Activated CD4-positive, alpha-beta T cell treated with anti-CD3 and anti-CD28 coated beads, Interleukin-2, amount 10 ng/mL, durations not matched to agents 24 days and 14 days (primary cell): ENCODE results near the gene HOMER1. TPM values are rescaled to one million over a fixed set of nuclear protein-coding genes. Genes with fewer than 3 reads are reported as not detected.
A peak's percentile ranks its signal among the peaks of the same experiment; 100 is the strongest.

Experiments used
- DNase-seq: peaks from one replicate; pipeline ENCODE4 v3.0.0; 2022
- H3K27ac Mint-ChIP-seq: one replicate; pipeline ENCODE4 v1.8.0; 2022; ENCODE audit warnings: mild to moderate bottlenecking, mixed read lengths
- H3K27me3 Mint-ChIP-seq: one replicate; pipeline ENCODE4 v1.8.0; 2022; ENCODE audit warnings: mixed read lengths
- H3K36me3 Mint-ChIP-seq: one replicate; pipeline ENCODE4 v1.8.0; 2022; ENCODE audit warnings: low read depth, mild to moderate bottlenecking, mixed read lengths
- H3K4me1 Mint-ChIP-seq: one replicate; pipeline ENCODE4 v1.8.0; 2021; ENCODE audit warnings: mixed read lengths
- H3K4me3 Mint-ChIP-seq: one replicate; pipeline ENCODE4 v1.8.0; 2022; ENCODE audit warnings: mild to moderate bottlenecking, moderate library complexity, mixed read lengths
- H3K9me3 Mint-ChIP-seq: one replicate; pipeline ENCODE4 v1.8.0; 2021; ENCODE audit warnings: mixed read lengths
- intact Hi-C: fragments of 100-400 bp; cut with micrococcal nuclease; formaldehyde crosslinking; loops from one replicate; pipeline ENCODE4 v1.15.1; 2023
- total RNA-seq: library from RNA; stranded (reverse); gene quantifications from 2 replicates; pipeline ENCODE4 v1.2.3, GENCODE V29; 2022

The HOMER1 gene
- total RNA-seq, 1 donor from 2014 or later, result 15.0 TPM

DNA sequence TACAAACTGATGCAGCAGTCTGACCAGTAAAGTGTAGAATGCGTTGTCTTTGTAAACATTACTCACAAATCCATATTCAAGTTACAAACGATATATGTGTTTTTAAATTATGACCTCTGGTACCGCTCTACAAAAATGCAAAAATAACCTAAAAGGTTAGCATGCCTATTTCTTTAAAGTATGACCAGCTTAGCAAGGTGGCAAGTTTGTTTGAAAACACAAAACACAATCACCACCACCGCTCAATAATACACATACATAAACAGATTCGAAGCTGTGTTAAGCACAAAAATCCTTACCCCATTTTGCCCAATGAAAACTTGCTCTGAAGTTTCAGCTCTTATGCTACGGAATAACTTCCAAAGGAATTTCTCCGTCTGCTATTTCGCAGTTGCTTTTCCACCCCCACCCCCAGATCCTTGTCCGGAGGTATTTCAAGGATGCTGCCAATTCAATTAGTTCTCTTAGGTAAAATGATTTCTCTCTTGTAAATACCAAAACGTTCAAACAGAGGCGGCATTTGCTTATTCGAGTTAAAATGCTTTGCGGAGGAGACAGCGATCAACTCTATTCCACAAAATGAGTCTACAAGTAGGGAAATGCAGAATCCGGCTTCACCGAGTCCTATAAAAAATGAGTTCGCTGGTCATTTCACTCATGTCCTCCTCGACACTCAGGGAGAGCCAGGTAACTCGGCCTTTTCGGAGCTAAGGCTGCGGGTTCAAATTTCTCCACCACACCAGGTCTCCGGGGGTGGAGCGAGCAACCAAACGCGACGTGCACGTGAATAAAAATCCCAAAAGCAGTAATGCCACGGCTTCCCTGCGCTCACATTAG lies 1.2 kb downstream of the HOMER1 start:
- peak overlapping the region; percentile 78 for H3K27ac Mint-ChIP-seq
- intact Hi-C loops, result loop anchor here (2.0 to 10.0 kb wide), 3 partner anchors 275 to 894 kb away; partner anchors contain the start of gene JMY
- no peaks in the 10 kb centered on the region for H3K9me3 Mint-ChIP-seq
- peaks cover 6% of the 10 kb centered on the region for H3K36me3 Mint-ChIP-seq
- DNase-seq, result peak; percentile 70
- peaks cover 46% of the 10 kb centered on the region for H3K4me1 Mint-ChIP-seq
- peak overlapping the region; percentile 86 for H3K4me3 Mint-ChIP-seq
- peaks cover 26% of the 10 kb centered on the region for H3K27me3 Mint-ChIP-seq

DNA sequence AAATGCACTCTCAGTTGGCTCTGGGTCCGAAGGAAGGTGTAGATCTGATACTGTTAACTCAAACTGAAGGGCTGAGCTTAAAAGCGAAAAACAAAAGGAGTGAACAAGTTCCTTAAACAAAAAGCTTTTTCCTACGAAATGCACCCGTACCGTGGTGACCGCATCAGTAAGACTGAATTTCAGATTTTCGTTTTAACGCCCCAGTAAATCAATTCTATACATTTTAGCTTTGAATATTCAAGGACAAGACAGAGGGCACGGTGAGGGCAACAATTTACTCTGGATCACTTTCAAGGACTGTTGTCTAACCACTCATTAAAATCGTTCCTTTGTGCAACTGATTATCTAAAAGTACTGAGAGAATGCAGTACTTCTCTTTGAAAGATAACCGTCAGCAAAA lies 1.9 kb downstream of the HOMER1 start:
- Mint-ChIP-seq H3K27ac (no peak overlapping the region), H3K27me3 (peaks cover 26% of the 10 kb centered on the region), H3K9me3 (no peaks in the 10 kb centered on the region), H3K4me1 (peaks cover 47% of the 10 kb centered on the region), H3K36me3 (peaks cover 6% of the 10 kb centered on the region), H3K4me3 (peak overlapping the region; percentile 86)
- intact Hi-C loops, result loop anchor here (2.0 to 10.0 kb wide), 3 partner anchors 275 to 895 kb away; partner anchors contain the start of gene JMY
- no peak for DNase-seq

DNA sequence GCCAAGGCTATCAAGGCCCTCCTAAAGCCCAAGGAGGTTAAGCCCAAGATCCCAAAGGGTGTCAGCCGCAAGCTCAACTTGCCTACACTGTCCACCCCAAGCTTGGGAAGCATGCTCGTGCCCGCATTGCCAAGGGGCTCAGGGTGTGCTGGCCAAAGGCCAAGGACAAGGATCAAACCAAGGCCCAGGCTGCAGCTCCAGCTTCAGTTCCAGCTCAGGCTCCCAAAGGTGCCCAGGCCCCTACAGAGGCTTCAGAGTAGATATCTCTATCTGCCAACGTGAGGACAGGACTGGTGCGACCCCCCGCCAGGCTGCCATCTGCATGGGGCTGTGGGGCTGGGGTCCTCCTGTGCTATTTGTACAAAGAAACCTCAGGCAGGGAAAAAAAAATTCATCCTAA lies 3.3 kb downstream of the HOMER1 start:
- Mint-ChIP-seq H3K4me1 (peaks cover 45% of the 10 kb centered on the region), H3K27me3 (peaks cover 26% of the 10 kb centered on the region), H3K36me3 (peaks cover 6% of the 10 kb centered on the region), H3K4me3 (no peak overlapping the region), H3K9me3 (no peaks in the 10 kb centered on the region), H3K27ac (no peak overlapping the region)
- intact Hi-C loops, result loop anchor here (5.0 to 10.0 kb wide), 2 partner anchors 273 to 454 kb away; partner anchors contain the start of gene JMY
- DNase-seq, result no peak

DNA sequence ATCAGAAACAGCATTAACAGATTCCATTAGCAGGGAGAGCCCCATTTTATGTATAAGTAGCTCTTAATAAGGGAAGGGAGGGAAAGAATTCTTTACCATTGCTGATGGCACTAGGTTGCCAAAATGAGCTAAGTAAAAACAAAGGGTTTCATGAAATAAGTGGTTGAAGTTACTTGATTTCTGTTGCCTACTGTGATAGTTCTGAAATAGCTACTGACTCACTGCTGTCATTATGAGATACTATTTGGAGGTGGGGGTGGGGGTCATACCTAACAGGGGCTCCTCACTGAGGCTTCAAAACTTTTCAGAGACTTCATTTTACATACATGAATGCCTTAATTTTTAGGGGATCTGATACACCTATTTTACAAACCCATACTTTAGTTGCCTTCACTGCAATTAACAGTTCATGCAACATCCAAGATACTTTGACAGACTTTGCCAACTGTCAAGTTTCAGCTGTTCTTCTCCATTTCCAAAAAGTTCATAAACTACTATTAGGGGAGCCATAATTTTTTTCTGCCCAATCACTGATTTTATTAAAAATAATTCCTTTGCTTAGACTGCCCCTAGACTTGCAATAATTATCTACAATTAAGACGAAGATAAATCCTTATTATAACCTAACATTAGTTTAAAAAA lies 4.6 kb downstream of the HOMER1 start:
- Mint-ChIP-seq H3K27me3 (peaks cover 25% of the 10 kb centered on the region), H3K36me3 (peaks cover 4% of the 10 kb centered on the region), H3K27ac (no peak overlapping the region), H3K9me3 (no peaks in the 10 kb centered on the region), H3K4me3 (no peak overlapping the region), H3K4me1 (peaks cover 40% of the 10 kb centered on the region)
- no peak for DNase-seq
- intact Hi-C loops, result no loop called here

DNA sequence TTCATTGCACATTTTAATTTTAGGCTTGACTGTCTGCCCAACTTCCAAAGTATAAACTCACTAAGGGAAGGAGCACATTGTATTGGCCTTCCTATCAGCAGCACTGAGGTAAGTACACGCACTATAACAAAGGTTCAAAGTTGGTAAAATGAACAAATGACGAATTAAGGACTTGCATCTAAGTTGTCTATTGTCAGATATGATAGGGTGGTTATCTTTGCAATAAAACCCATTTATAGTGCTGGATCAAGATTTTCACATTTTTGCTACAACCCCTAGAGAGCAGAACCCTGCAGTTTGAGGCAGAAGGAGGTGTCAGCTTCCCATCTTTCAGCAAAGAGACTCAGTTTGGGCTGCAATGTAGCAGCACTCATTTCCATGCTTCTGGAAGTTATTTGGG lies 5.1 kb downstream of the HOMER1 start:
- Mint-ChIP-seq H3K36me3 (peaks cover 3% of the 10 kb centered on the region), H3K4me3 (no peak overlapping the region), H3K9me3 (no peaks in the 10 kb centered on the region), H3K27me3 (peaks cover 24% of the 10 kb centered on the region), H3K27ac (no peak overlapping the region), H3K4me1 (peaks cover 43% of the 10 kb centered on the region)
- intact Hi-C loops, result no loop called here
- no peak for DNase-seq

DNA sequence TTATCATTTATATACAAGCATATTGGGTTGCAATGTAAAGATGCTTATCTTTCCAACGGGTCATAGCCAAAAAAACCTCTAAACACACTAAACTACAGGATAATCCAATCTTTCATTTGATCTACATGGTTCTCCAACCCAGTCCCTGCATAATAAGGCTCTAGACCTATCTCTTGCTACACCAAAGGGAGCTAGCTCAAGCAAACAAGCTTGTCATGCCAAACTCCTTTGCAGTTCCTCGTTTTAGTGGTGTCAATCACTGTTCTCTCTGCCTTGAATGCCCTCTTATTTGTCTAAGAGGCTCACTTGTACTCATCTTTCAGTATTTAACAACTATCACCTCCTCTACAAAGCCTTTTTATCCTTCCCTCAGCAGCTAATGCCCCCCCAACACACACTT lies 5.6 kb downstream of the HOMER1 start:
- Mint-ChIP-seq H3K27me3 (peaks cover 24% of the 10 kb centered on the region), H3K4me1 (peaks cover 43% of the 10 kb centered on the region)
- intact Hi-C loops, result no loop called here

DNA sequence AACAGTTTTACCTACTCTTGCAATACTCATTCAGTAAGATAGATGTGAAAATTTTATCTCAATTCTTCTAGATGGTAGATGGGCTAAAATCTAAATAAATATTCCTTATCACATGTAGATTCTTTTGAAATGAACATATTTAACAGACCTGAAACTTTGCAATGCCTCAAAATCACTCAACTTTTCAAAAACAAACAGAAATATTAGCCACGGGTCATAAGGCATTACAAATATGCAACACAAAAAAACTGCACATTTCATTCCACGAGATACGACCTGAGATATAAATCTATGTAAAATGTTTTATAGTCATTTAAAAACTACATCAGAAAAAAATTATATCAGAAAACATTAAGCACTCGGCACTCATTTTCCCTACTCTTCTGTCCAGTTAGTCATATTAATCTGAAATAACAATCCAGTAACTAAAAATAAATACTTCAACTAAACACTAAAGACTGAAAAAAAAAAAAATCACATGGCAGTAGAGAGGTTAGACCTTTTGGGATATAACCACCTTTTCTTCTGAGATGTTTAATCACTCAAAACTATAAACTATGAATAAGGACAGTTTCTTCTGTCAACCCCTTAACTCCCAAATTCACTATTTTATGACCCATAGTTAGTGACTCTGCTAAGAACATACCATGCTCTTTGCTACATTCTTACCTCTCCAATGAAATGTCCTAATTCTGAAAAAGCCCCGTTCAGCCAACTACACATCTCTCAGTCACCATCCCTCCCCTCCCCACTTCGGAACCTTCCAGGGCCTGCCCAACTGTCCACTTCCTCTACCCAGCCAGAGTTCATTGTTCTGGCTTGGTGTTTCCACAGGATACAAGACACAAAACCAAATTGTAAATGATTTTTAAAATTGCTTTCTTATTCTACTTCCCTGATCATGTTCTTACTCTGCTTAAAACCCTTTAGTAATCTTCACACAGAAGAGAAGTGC lies 6.4 kb downstream of the HOMER1 start:
- Mint-ChIP-seq H3K27me3 (peaks cover 19% of the 10 kb centered on the region), H3K36me3 (peaks cover 1% of the 10 kb centered on the region), H3K9me3 (no peaks in the 10 kb centered on the region), H3K4me3 (no peak overlapping the region), H3K27ac (no peak overlapping the region), H3K4me1 (peaks cover 35% of the 10 kb centered on the region)
- intact Hi-C loops, result no loop called here
- no peak for DNase-seq

More for the DNA sequence above, 5.6 kb downstream of the HOMER1 start:
- no peak overlapping the region for H3K27ac Mint-ChIP-seq
- DNase-seq, result no peak
- no peaks in the 10 kb centered on the region for H3K9me3 Mint-ChIP-seq
- peaks cover 3% of the 10 kb centered on the region for H3K36me3 Mint-ChIP-seq
- no peak overlapping the region for H3K4me3 Mint-ChIP-seq

DNA sequence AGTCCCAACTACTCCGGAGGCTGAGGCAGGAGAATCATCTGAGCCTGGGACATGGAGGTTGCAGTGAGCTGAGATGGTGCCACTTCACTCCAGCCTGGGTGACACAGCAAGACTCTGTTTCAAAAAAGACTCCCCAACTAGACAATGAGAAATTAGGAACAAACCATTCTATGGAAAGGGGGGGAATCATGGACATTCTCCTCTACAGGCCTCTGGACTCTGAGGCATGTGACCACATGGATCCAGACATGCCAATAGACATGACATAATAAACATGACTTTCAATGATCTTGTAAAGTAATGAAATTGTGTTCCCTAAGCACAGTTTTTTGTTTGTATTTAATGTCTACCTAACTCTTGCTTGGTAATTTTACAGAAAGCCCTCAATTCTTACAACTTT lies 8.8 kb downstream of the HOMER1 start:
- Mint-ChIP-seq H3K4me1 (peaks cover 21% of the 10 kb centered on the region), H3K9me3 (no peaks in the 10 kb centered on the region), H3K36me3 (no peaks in the 10 kb centered on the region), H3K27ac (no peak overlapping the region), H3K27me3 (peaks cover 3% of the 10 kb centered on the region), H3K4me3 (no peak overlapping the region)
- no peak for DNase-seq
- intact Hi-C loops, result no loop called here

DNA sequence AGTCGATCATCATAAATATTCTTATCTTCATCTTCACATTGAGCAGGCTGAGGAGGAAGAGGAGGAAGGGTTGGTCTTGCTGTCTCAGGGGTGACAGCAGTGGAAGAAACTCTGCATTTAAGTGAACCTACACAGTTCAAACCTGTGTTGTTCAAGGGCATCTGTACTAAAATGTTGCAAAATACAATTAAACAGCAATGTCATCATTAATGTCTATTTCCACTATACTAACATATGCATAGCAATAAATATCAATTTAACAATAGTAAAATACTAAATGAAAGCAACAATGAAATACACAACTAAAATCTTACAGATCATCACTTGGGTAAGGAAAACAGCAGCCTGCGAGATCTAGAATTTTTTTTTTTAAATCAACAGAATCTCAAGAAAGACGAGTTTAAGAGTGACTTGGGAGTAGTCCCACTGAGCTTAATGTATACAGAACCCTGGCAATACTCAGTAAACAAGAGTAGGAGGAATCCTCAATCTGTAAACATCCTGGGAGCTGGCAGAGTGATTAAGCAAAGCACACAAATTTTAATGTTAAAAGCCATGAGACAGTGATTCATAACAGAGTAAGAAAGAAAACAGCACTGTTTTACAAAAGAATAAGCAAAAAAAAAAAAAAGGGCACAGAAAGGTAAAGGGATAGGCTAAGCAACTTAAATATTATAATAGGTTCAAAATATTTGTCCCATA lies 10.0 kb downstream of the HOMER1 start:
- DNase-seq, result no peak
- Mint-ChIP-seq H3K27ac (no peak overlapping the region), H3K4me3 (no peak overlapping the region), H3K27me3 (peaks cover 2% of the 10 kb centered on the region), H3K4me1 (peaks cover 17% of the 10 kb centered on the region), H3K9me3 (no peaks in the 10 kb centered on the region), H3K36me3 (no peaks in the 10 kb centered on the region)
- intact Hi-C loops, result no loop called here

DNA sequence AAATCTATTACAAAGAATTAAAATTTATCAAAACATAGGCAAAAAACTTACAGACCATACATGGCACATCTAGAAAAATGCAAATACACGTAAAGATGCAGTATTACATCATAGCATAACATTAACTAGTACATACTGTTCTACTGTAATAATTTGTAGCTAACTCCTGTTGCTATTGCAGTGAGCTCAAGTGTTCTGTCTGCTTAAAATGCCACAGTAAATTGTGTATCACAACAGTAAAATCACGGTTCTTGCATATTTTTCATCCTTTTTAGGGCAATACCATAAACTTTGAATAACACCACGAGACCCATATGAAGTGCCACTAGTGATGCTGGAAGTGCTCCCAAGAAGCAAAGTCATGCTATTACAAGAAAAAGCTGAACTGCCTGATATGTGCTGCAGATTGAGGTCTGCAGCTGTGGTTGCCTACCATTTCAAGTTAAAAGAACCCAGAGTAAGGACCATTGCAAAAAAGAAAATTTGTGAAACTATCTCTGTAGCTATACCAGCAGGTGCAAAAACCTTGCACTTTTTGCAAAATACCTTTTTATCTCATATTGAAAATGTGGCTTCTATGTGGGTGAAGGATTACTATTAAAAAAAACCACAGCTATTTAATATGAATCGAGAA lies 14.2 kb downstream of the HOMER1 start:
- H3K4me3 Mint-ChIP-seq, result no peak overlapping the region
- no peak overlapping the region for H3K27ac Mint-ChIP-seq
- no peak for DNase-seq

DNA sequence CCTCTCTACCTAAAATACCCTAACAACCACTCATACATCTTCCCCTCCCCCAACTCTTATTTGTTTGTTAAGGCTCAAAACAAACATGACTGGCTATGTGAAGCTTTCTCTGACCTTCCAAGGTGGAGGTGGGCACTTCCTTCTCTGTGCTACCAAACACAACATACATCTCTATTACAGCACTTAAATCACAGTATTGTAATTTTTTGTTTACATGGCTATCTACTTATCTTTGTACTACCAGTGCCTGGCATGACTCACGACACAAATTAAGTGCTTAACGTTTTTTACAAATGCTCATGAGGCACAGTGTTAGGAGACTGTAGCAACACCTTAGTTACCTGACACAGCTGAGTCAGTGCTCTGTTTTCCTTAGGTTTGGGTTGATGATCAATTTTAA lies 18.6 kb downstream of the HOMER1 start:
- intact Hi-C loops, result no loop called here
- Mint-ChIP-seq H3K27me3 (peaks cover 2% of the 10 kb centered on the region), H3K4me1 (no peaks in the 10 kb centered on the region), H3K27ac (no peak overlapping the region), H3K4me3 (no peak overlapping the region), H3K36me3 (no peaks in the 10 kb centered on the region), H3K9me3 (no peaks in the 10 kb centered on the region)
- no peak for DNase-seq

More for the DNA sequence above, 14.2 kb downstream of the HOMER1 start:
- Mint-ChIP-seq H3K4me1 (peaks cover 5% of the 10 kb centered on the region), H3K36me3 (no peaks in the 10 kb centered on the region), H3K9me3 (no peaks in the 10 kb centered on the region), H3K27me3 (no peaks in the 10 kb centered on the region)
- intact Hi-C loops, result no loop called here

DNA sequence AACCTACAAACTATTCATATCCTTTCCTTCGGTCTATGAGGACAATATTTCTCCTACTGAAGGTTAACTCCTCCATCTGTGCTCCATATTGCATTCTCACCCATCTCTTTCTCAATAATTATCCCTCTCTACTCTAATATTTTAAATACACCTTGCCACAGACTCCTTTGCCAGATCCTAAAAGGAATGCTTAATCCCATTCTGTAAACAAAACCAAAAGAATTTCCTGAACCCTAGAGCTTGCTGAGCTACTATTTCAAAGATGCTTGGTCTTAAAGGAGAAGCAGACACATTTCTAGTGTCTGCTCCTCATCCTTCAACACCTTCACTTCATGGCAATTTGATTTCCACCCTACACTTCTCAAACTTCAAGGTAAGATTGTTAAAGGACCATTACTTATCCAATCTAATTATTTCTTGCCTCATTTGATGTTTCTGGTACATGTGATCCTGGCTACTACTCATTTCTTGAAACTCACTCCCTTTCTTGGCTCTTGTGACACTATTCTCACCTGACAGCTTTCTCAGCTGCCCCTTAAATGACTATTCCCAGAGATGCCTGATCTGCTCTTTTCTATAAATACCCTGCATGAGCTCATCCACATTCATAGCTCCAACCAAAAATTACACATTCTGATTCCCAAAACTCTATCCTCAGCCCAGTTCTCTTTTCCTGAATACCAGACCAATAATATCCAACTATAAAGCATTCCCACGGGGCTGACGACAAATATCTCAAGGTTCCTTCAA lies 20.2 kb downstream of the HOMER1 start:
- H3K4me3 Mint-ChIP-seq, result no peak overlapping the region
- no peaks in the 10 kb centered on the region for H3K4me1 Mint-ChIP-seq
- no peaks in the 10 kb centered on the region for H3K9me3 Mint-ChIP-seq
- intact Hi-C loops, result no loop called here
- H3K27me3 Mint-ChIP-seq, result peaks cover 3% of the 10 kb centered on the region
- no peak for DNase-seq
- H3K27ac Mint-ChIP-seq, result no peak overlapping the region
- H3K36me3 Mint-ChIP-seq, result no peaks in the 10 kb centered on the region
